Suprapubic skin (tissue), 4 donors: Measurements from ENCODE around the gene CARD14. TPM values are rescaled to one million over a fixed set of nuclear protein-coding genes. Genes with fewer than 3 reads are reported as not detected.

Experiments
- DNase-seq, 2 donors: peaks; one replicate each; pipeline ENCODE4 v3.0.0-alpha.2; 2019; ENCODE audit warnings: low spot score in 2 of 2
- H3K27ac ChIP-seq: fragments of 200-600 bp; sonication (generic); one replicate; pipeline ENCODE4 v1.5.1; 2019
- H3K27me3 ChIP-seq: fragments of 200-600 bp; sonication (generic); one replicate; pipeline ENCODE4 v1.5.1; 2019
- H3K36me3 ChIP-seq: fragments of 200-600 bp; sonication (generic); one replicate; pipeline ENCODE4 v1.5.1; 2019
- H3K4me1 ChIP-seq: fragments of 200-600 bp; sonication (generic); one replicate; pipeline ENCODE4 v1.5.1; 2019
- H3K4me3 ChIP-seq: fragments of 200-600 bp; sonication (generic); one replicate; pipeline ENCODE4 v1.5.1; 2019; ENCODE audit warnings: mild to moderate bottlenecking
- H3K9me3 ChIP-seq: fragments of 200-600 bp; sonication (generic); one replicate; pipeline ENCODE4 v1.5.1; 2019
- EP300 ChIP-seq: sonication (generic); formaldehyde crosslinking; IDR thresholded peaks from one replicate; pipeline ENCODE4 v1.6.1; 2017; ENCODE audit warnings: antibody characterized with exemption
- POLR2A ChIP-seq, 2 donors: fragments of 450-650 bp; IDR thresholded peaks; one replicate each; pipeline ENCODE4 v1.6.1; 2017; ENCODE audit warnings: antibody characterized with exemption in 2 of 2, mild to moderate bottlenecking in 2 of 2, moderate library complexity in 2 of 2
- POLR2AphosphoS5 ChIP-seq, 3 donors: sonication (generic); formaldehyde crosslinking; IDR thresholded peaks; one replicate each; pipeline ENCODE4 v1.6.1; 2017; ENCODE audit warnings: antibody characterized with exemption in 3 of 3
- WGBS: methylation state at CpG from one replicate; pipeline ENCODE4 v1.1.5; 2018; 5-methylcytosine and 5-hydroxymethylcytosine counted together
- total RNA-seq, 4 donors: library from RNA; depleted of rRNA; stranded (reverse); fragments of >200 nt; gene quantifications; one replicate each; pipeline ENCODE4 v1.1.0, GENCODE V29; 2016
- TF ChIP-seq, protein P1 (sequence below), 2 donors: fragments of 200-600 bp in 1 of 2; fragments of 450-650 bp in 1 of 2; sonication (generic) in 1 of 2; IDR thresholded peaks; one replicate each; pipeline ENCODE4 v1.5.1; 2016 to 2019; ENCODE audit warnings: antibody characterized with exemption in 2 of 2, mild to moderate bottlenecking in 1 of 2, moderate library complexity in 1 of 2

Gene CARD14
- total RNA-seq, 4 donors from 2014 or later, result 32.1 to 92.5 (median 45.3) TPM

DNA sequence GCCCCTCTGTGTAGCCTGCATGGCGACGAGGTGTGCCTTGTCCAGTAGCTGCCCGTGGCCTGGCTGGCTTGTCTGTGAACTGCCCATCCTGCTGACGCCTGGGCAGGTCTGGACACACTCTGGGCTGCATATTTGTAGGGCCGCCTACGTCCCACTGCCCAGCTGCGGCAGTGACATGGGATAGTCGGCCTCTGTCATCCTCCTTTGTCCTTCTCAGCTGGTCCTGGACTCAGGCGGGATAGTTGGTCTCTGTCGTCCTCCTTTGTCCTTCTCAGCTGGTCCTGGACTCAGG lies 14.5 kb downstream of the CARD14 start:
- H3K9me3 ChIP-seq, result no peaks in the 10 kb centered on the region
- H3K36me3 ChIP-seq, result peaks cover 4% of the 10 kb centered on the region
- peaks cover 19% of the 10 kb centered on the region for H3K4me1 ChIP-seq
- TF ChIP-seq POLR2AphosphoS5 (IDR thresholded peaks at IDR 0.05) (no peak), EP300 (no peak), POLR2A (IDR thresholded peaks at IDR 0.05) (no peak)
- TF ChIP-seq, protein P1, sequence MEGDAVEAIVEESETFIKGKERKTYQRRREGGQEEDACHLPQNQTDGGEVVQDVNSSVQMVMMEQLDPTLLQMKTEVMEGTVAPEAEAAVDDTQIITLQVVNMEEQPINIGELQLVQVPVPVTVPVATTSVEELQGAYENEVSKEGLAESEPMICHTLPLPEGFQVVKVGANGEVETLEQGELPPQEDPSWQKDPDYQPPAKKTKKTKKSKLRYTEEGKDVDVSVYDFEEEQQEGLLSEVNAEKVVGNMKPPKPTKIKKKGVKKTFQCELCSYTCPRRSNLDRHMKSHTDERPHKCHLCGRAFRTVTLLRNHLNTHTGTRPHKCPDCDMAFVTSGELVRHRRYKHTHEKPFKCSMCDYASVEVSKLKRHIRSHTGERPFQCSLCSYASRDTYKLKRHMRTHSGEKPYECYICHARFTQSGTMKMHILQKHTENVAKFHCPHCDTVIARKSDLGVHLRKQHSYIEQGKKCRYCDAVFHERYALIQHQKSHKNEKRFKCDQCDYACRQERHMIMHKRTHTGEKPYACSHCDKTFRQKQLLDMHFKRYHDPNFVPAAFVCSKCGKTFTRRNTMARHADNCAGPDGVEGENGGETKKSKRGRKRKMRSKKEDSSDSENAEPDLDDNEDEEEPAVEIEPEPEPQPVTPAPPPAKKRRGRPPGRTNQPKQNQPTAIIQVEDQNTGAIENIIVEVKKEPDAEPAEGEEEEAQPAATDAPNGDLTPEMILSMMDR (IDR thresholded peaks at IDR 0.05), result no peak
- no peak for DNase-seq
- WGBS, result 90% methylated on average over 10 of the region's 10 CpGs
- H3K27ac ChIP-seq, result no peak overlapping the region
- H3K27me3 ChIP-seq, result no peaks in the 10 kb centered on the region
- H3K4me3 ChIP-seq, result no peak overlapping the region

DNA sequence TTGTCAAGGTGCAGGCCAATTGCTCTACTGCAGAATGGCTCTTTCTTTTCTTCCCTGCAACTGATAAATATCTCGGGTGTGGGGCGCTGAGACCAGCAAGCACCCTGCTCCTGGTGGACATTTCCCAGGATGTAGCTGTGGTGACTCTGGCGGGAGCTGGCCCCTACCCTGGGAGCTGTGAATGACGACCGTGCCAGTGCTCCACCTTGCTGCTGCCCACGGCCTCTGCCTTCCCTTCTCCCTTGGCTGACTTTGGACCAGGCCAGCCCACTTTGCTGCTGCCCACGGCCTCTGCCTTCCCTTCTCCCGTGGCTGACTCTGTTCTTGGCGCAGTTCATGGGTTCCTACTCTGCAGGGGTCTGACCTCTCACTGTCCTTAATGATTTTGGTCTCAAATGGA lies 16.1 kb downstream of the CARD14 start:
- Histone ChIP-seq H3K4me1 (peaks cover 23% of the 10 kb centered on the region), H3K27me3 (no peaks in the 10 kb centered on the region), H3K36me3 (peaks cover 4% of the 10 kb centered on the region), H3K4me3 (no peak overlapping the region), H3K27ac (no peak overlapping the region), H3K9me3 (no peaks in the 10 kb centered on the region)
- 90% methylated on average over 9 of the region's 9 CpGs for WGBS
- TF ChIP-seq, protein P1 (IDR thresholded peaks at IDR 0.05), result no peak
- no peak for TF ChIP-seq POLR2A (IDR thresholded peaks at IDR 0.05)
- no peak for TF ChIP-seq EP300
- TF ChIP-seq POLR2AphosphoS5 (IDR thresholded peaks at IDR 0.05), result no peak
- no peak for DNase-seq

DNA sequence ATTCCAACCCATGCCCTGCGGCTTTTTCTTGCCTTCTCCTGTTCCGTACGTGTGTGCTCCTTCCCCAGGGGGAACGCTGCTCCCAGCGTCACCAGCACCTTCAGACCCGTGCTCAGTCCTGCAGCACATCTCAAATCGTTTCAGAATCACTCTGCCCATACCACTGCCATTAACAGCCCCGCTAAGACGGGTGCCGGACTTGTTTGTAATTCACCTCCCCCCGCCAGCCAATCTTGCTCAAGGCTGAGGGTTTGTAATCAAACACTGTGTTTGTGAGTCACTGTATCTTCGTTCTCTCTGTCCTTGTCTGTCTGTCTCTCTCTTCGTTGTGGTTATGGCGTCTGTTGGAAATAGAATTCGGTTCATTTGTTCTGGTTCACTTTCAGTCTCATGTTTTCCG lies 17.3 kb downstream of the CARD14 start:
- no peak for TF ChIP-seq POLR2A (IDR thresholded peaks at IDR 0.05)
- TF ChIP-seq EP300, result no peak
- TF ChIP-seq, protein P1 (IDR thresholded peaks at IDR 0.05), result no peak
- no peak for TF ChIP-seq POLR2AphosphoS5 (IDR thresholded peaks at IDR 0.05)
- H3K27ac ChIP-seq, result peak overlapping the region; percentile 77
- H3K4me3 ChIP-seq, result peak overlapping the region; percentile 37
- no peaks in the 10 kb centered on the region for H3K9me3 ChIP-seq
- H3K4me1 ChIP-seq, result peaks cover 34% of the 10 kb centered on the region
- 51% methylated on average over 16 of the region's 16 CpGs for WGBS
- DNase-seq, result no peak
- peaks cover 4% of the 10 kb centered on the region for H3K36me3 ChIP-seq
- H3K27me3 ChIP-seq, result no peaks in the 10 kb centered on the region

DNA sequence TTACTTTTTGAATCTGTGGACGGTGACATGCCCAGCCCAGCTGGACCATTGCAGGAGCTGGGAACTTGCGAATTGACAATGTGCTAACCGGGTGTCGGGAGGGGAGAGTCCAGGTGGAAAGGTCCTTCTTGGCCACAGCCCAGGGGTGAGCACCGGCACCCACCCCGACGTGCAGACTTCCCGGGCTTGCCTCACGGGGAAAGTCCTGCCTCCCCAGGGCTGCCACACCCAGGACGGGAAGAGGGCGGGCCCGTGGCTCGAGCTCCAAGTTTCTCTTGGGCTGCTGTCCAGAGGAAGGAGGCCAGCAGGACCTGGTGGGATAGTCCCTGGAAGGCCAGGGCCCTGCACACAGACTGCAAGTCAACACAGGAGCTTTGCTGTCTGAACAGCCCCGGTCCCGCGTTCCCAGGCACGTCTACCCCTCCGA lies 17.7 kb downstream of the CARD14 start:
- no peaks in the 10 kb centered on the region for H3K27me3 ChIP-seq
- peaks cover 39% of the 10 kb centered on the region for H3K4me1 ChIP-seq
- H3K4me3 ChIP-seq, result peak overlapping the region; percentile 37
- H3K27ac ChIP-seq, result peak overlapping the region; percentile 77
- TF ChIP-seq POLR2AphosphoS5 (IDR thresholded peaks at IDR 0.05) (no peak), POLR2A (IDR thresholded peaks at IDR 0.05) (no peak), EP300 (no peak)
- TF ChIP-seq, protein P1 (IDR thresholded peaks at IDR 0.05), result no peak
- DNase-seq, result peak in 1 of 2 donors; percentile 78
- H3K36me3 ChIP-seq, result peaks cover 4% of the 10 kb centered on the region
- 51% methylated on average over 9 of the region's 18 CpGs for WGBS
- no peaks in the 10 kb centered on the region for H3K9me3 ChIP-seq

DNA sequence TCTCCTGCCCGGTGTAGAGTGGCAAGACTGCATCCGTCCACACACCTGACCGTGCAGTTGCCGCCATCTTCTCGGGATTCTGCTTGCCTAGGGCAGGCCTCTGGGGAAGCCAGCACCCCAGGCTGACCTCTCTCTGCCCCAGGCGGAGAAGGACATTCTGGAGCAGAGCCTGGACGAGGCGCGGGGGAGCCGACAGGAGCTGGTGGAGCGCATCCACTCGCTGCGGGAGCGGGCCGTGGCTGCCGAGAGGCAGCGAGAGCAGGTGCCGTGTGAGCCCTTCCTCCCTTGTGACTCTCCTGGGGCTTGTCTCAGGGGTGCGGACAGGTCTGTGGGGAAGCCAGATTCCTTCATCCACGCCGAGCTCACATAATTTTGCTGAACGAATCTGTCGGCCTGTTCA lies 19.8 kb downstream of the CARD14 start:
- no peaks in the 10 kb centered on the region for H3K9me3 ChIP-seq
- no peaks in the 10 kb centered on the region for H3K36me3 ChIP-seq
- no peak for TF ChIP-seq EP300
- TF ChIP-seq, protein P1 (IDR thresholded peaks at IDR 0.05), result no peak
- H3K27me3 ChIP-seq, result no peaks in the 10 kb centered on the region
- WGBS, result 89% methylated on average over 15 of the region's 23 CpGs
- peaks cover 46% of the 10 kb centered on the region for H3K4me1 ChIP-seq
- no peak for DNase-seq
- no peak overlapping the region for H3K4me3 ChIP-seq
- no peak overlapping the region for H3K27ac ChIP-seq
